GM21360 (cell line): ENCODE measurements around the gene ASTL.
"Not testable (repeated sequence)": the region's sequence is repeated elsewhere in the genome, so short reads cannot be mapped to it uniquely, and the experiment has no call there.

ENCODE experiments used
- ATAC-seq: cut with Tn5 transposase; IDR thresholded peaks from one replicate; pipeline ENCODE4 v1.9.1; 2021; ENCODE audit warnings: mild to moderate bottlenecking, moderate library complexity; ENCODE audit not compliant: unreplicated experiment

The ASTL gene

GRCh38 chr2:96138179-96139145, at the start of gene ASTL:
Gene ASTL, minus strand, starts transcription at chr2:96138502. Its CDS starts 66 bp downstream, at chr2:96138436.
- ATAC-seq, result peak; percentile 28

DNA sequence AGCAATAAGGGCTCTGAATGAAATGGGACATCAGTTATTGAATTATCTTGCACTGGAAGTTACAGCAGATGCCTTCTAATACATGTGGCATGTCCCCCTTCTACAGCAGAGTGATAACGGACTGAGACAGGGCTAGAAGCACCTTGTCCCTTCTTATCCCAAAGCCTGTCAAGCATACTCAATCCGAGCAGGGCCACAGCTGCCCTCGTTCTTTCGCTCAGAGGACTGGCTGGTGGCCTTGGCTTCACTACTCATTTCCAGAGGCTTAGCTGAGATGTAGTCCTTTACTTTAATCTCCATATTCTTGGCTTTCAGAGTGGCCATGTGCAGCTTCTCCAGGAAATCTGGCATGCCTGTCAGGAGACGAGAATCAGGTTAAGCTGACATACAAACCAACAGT, 48.3 kb upstream of the ASTL start:
- no peak for ATAC-seq

- no peak for ATAC-seq
Measured at GRCh38 chr2:96185516-96185915, 47.2 kb upstream of the ASTL start.

DNA sequence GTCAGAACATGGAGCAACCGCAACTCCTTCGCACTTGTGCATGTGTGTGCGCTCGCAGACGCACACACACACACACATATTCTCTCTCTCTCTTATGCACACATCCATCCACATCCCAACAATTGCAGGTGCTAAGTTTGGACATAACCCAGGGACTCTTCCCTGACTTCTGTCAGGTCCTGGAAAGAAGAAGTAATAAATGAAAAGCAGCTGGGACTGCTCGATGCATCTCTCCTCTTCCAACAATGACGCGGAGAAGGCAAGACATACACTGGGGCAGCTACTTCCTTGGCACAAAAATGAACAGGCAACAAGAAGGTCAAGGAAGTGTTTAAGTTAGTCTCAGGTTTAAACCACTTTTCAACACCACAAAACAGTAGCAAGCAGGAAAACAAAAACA, 46.7 kb upstream of the ASTL start:
- no peak for ATAC-seq

- no peak for ATAC-seq
Measured at GRCh38 chr2:96184188-96184587, 45.9 kb upstream of the ASTL start.

- no peak for ATAC-seq
Measured at GRCh38 chr2:96181529-96181928, 43.2 kb upstream of the ASTL start.

- no peak for ATAC-seq
Measured at GRCh38 chr2:96180521-96180920, 42.2 kb upstream of the ASTL start.

- ATAC-seq, result no peak
Measured at GRCh38 chr2:96180002-96180401, 41.7 kb upstream of the ASTL start.

DNA sequence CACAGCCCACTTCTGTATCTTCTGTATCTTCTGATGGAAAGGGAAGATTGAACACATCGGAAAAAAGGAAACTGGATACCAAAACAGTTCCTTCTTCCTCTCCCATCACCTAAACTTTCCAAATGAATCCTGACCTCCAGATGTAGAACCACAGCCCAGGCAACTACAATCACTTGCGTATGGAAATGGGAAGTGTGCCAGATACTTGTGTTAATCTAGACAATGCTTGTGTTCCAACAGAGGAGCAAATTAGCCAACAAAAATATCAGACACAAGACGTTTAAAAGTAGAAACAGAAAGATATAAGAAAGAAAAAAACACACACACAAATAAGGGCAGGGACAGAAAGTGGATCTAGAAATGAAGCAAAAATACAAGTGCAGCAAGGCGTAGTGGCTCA, 38.4 kb upstream of the ASTL start:
- ATAC-seq, result no peak

DNA sequence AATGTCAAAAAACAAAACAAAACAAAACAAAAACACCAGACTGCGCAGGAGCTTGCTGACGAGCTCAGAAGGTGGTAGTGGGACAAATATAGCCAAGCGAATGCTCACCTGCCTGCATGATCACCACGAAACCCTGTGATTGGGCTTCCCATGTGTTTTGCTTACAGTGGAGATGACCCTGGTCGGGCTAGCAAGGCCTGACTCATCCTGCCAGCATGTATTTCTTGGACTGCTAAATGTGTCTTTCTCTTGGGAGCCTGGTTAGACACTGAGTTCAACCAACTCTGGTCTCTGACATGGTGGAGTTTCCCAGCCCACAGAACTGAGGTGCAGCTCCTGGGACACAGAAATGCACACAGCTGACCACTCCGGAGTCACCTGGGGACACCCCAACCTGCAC, 37.6 kb upstream of the ASTL start:
- no peak for ATAC-seq

GRCh38 chr2:96174251-96175144, 36.2 kb upstream of the ASTL start:
- ATAC-seq, result peak; percentile 53

- ATAC-seq, result no peak
Measured at GRCh38 chr2:96171831-96172230, 33.5 kb upstream of the ASTL start.

- ATAC-seq, result no peak
Measured at GRCh38 chr2:96170626-96171025, 32.3 kb upstream of the ASTL start.

DNA sequence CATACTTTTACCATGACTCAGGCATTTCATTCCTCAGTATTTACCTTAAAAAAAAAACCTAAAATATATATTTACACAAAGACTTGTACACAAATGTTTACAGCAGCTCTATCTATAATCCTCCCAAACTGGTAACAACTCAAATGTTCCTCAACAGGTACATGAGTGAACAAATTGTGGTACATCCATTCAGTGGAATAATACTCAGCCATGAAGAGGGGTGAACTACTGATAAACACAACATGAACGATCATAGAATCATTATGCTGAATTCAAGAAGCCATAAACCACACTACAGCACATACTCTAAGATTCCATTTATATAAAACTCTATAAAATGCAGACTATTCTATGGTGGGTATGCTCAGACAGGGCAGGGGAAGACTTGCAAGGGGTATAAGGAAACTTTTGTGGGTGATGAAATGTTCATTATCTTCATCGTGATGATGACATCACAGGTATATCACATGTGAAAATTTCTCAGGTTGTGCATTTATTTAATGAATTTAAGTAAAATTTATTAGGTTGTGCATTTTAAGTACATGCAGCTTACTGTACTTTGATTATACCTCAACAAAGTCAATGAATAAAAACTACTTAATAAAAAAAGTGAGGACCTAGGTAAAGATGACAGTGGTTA, 31.7 kb upstream of the ASTL start:
- no peak for ATAC-seq

DNA sequence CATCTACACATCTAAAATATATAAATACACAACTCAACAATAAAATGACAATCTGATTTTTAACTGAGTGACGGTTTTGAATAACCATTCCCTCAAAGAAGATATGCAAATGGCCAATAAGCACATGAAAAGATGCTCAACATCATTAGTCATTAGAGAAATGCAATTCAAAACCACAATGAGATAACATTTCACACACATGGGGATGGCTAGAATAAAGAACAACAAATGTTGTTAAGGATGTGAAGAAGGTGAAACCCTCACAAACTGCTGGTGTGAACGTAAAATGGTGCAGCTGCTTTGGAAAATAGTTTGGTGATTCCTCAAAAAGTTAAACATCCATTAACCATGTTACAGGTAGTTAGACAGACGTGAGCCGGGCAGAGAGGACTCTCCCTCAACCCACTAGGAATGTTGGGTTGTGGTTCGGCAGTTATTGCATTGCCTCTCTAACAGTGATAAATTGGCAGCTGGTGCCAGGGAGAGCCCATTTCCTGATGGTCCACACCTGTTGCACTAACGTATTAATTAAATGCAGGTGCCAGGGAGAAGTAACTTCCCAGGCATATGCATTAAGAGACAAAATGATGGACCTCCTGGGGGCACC, 29.2 kb upstream of the ASTL start:
- ATAC-seq, result no peak

GRCh38 chr2:96164459-96165184, 26.3 kb upstream of the ASTL start:
- peak; percentile 69 for ATAC-seq

- peak; percentile 58 for ATAC-seq
Measured at GRCh38 chr2:96163768-96164429, 25.6 kb upstream of the ASTL start.

GRCh38 chr2:96163415-96163767, 25.1 kb upstream of the ASTL start:
- ATAC-seq, result no peak

GRCh38 chr2:96161898-96162297, 23.6 kb upstream of the ASTL start:
- no peak for ATAC-seq

GRCh38 chr2:96160366-96160765, 22.1 kb upstream of the ASTL start:
- not testable (repeated sequence) for ATAC-seq
